ENCODE measurements around the gene LGALSL. TPM values are rescaled to one million over a fixed set of nuclear protein-coding genes. Genes with fewer than 3 reads are reported as not detected.

The LGALSL gene
- total and polyA plus RNA-seq, 8 donors = 33.5 to 116 (median 90.9) TPM

GRCh38 chr2:64448041-64448426 is 5.9 kb upstream of the LGALSL start:
- intact Hi-C loops (cut with DNase I) = no loop called here
- TF ChIP-seq CTCF (IDR thresholded peaks at IDR 0.05) = no peak
- no peaks in the 10 kb centered on the region for H3K27me3 ChIP-seq
- H3K36me3 ChIP-seq = no peaks in the 10 kb centered on the region
- H3K4me3 ChIP-seq = no peak overlapping the region
- DNase-seq = no peak
- ATAC-seq = no peak
- H3K9me3 ChIP-seq = no peaks in the 10 kb centered on the region
- no peak overlapping the region for H3K27ac ChIP-seq
- H3K4me1 ChIP-seq = peaks cover 0 to 8% of the 10 kb centered on the region in 2 donors

GRCh38 chr2:64451051-64451450 is 2.9 kb upstream of the LGALSL start:
- DNase-seq (no peak), ATAC-seq (no peak)
- Histone ChIP-seq H3K27ac (no peak overlapping the region), H3K27me3 (peaks cover 0 to 13% of the 10 kb centered on the region in 2 donors), H3K4me3 (no peak overlapping the region), H3K36me3 (no peaks in the 10 kb centered on the region), H3K4me1 (peaks cover 0 to 30% of the 10 kb centered on the region in 2 donors), H3K9me3 (no peaks in the 10 kb centered on the region)
- intact Hi-C loops (cut with DNase I) = no loop called here
- no peak for TF ChIP-seq CTCF (IDR thresholded peaks at IDR 0.05)

- intact Hi-C loops (cut with DNase I) = no loop called here
- Histone ChIP-seq H3K27ac (peak overlapping the region; percentile 90 to 93), H3K27me3 (peaks cover 0 to 13% of the 10 kb centered on the region in 2 donors), H3K4me1 (peaks cover 0 to 40% of the 10 kb centered on the region in 2 donors), H3K36me3 (peaks cover 0 to 27% of the 10 kb centered on the region in 2 donors), H3K9me3 (no peaks in the 10 kb centered on the region), H3K4me3 (peak overlapping the region; percentile 60 to 62)
- peak; percentile 10 for ATAC-seq
- peak; percentile 46 to 89 (median 68) for DNase-seq
- TF ChIP-seq CTCF (IDR thresholded peaks at IDR 0.05) = no peak
Measured at GRCh38 chr2:64454386-64455332, 697 bp downstream of the LGALSL start.

GRCh38 chr2:64455545-64455944 is 1.6 kb downstream of the LGALSL start:
- no peak for TF ChIP-seq CTCF (IDR thresholded peaks at IDR 0.05)

GRCh38 chr2:64456293-64456692 is 2.3 kb downstream of the LGALSL start:
- peak; percentile 36 for ATAC-seq
- Histone ChIP-seq H3K9me3 (no peaks in the 10 kb centered on the region), H3K36me3 (peaks cover 0 to 28% of the 10 kb centered on the region in 2 donors), H3K4me1 (peaks cover 0 to 48% of the 10 kb centered on the region in 2 donors), H3K4me3 (peak overlapping the region in 1 of 2 donors; percentile 62), H3K27ac (peak overlapping the region; percentile 90 to 93), H3K27me3 (peaks cover 0 to 13% of the 10 kb centered on the region in 2 donors)
- no peak for TF ChIP-seq CTCF (IDR thresholded peaks at IDR 0.05)
- DNase-seq = peak in 2 of 4 donors; percentile 21 to 68
- intact Hi-C loops (cut with DNase I) = no loop called here

More at GRCh38 chr2:64455545-64455944, 1.6 kb downstream of the LGALSL start:
- no peak for DNase-seq
- no peak for ATAC-seq
- Histone ChIP-seq H3K27me3 (peaks cover 0 to 13% of the 10 kb centered on the region in 2 donors), H3K4me1 (peaks cover 0 to 44% of the 10 kb centered on the region in 2 donors), H3K36me3 (peaks cover 0 to 28% of the 10 kb centered on the region in 2 donors), H3K9me3 (no peaks in the 10 kb centered on the region), H3K27ac (peak overlapping the region; percentile 90 to 93), H3K4me3 (peak overlapping the region; percentile 60 to 62)
- intact Hi-C loops (cut with DNase I) = no loop called here

Data from left lung (tissue), 10 donors.